HEK293T (cell line): ENCODE measurements around the gene NR6A1.

ENCODE experiments used
- CTCF ChIA-PET: fragments of 350-600 bp; formaldehyde crosslinking; extraction: SDS; loops from one replicate; lab custom pipeline; 2021; ENCODE audit warnings: antibody characterized with exemption, inconsistent platforms; lab: Yijun Ruan, JAX
- POLR2A ChIA-PET: fragments of 350-600 bp; formaldehyde crosslinking; extraction: SDS; loops from one replicate; lab custom pipeline; 2020; ENCODE audit warnings: antibody characterized with exemption, inconsistent platforms; lab: Yijun Ruan, JAX
- DNase-seq: peaks from one replicate; pipeline ENCODE4 v3.0.0; 2012; ENCODE audit warnings: mixed read lengths; ENCODE audit errors: extremely low spot score
- ARNT ChIP-seq: fragments of 450-650 bp; IDR thresholded peaks from 2 replicates; pipeline ENCODE4 v1.6.1; 2017; ENCODE audit warnings: mild to moderate bottlenecking
- BHLHE40 ChIP-seq: fragments of 450-650 bp; IDR thresholded peaks from 2 replicates; pipeline ENCODE4 v1.6.1; 2016; ENCODE audit warnings: mild to moderate bottlenecking, moderate library complexity, borderline replicate concordance
- CTBP1 ChIP-seq: fragments of 450-650 bp; IDR thresholded peaks from 2 replicates; pipeline ENCODE4 v1.6.1; 2016; ENCODE audit warnings: borderline replicate concordance
- ELF4 ChIP-seq: fragments of 450-650 bp; IDR thresholded peaks from 2 replicates; pipeline ENCODE4 v1.6.1; 2017; ENCODE audit warnings: antibody characterized with exemption
- FOXA1 ChIP-seq: fragments of 450-650 bp; IDR thresholded peaks from 2 replicates; pipeline ENCODE4 v1.6.1; 2016; ENCODE audit warnings: mild to moderate bottlenecking
- FOXK2 ChIP-seq: fragments of 450-650 bp; IDR thresholded peaks from 2 replicates; pipeline ENCODE4 v1.6.1; 2016; ENCODE audit warnings: mild to moderate bottlenecking
- FOXM1 ChIP-seq: fragments of 450-650 bp; IDR thresholded peaks from 2 replicates; pipeline ENCODE4 v1.6.1; 2017; ENCODE audit warnings: mild to moderate bottlenecking, borderline replicate concordance
- HDGF ChIP-seq: fragments of 450-650 bp; IDR thresholded peaks from 2 replicates; pipeline ENCODE4 v1.6.1; 2017; ENCODE audit warnings: antibody characterized with exemption, borderline replicate concordance
- L3MBTL2 ChIP-seq: fragments of 450-650 bp; conservative IDR thresholded peaks from 2 replicates; pipeline ENCODE4 v1.6.1; 2016; ENCODE audit warnings: mild to moderate bottlenecking
- LEF1 ChIP-seq: fragments of 450-650 bp; IDR thresholded peaks from 2 replicates; pipeline ENCODE4 v1.6.1; 2017; ENCODE audit warnings: mild to moderate bottlenecking, borderline replicate concordance
- NFRKB ChIP-seq: fragments of 450-650 bp; IDR thresholded peaks from 2 replicates; pipeline ENCODE4 v1.6.1; 2016; ENCODE audit warnings: mild to moderate bottlenecking, moderate library complexity
- SP1 ChIP-seq: fragments of 450-650 bp; IDR thresholded peaks from 2 replicates; pipeline ENCODE4 v1.6.1; 2017
- SUZ12 ChIP-seq: fragments of 450-650 bp; IDR thresholded peaks from 2 replicates; pipeline ENCODE4 v1.6.1; 2016; ENCODE audit warnings: mild to moderate bottlenecking
- TARDBP ChIP-seq: fragments of 450-650 bp; IDR thresholded peaks from 2 replicates; pipeline ENCODE4 v1.6.1; 2016
- ZNF384 ChIP-seq: fragments of 450-650 bp; IDR thresholded peaks from 2 replicates; pipeline ENCODE4 v1.6.1; 2016
- TF ChIP-seq, protein P1 (sequence below): fragments of 450-650 bp; IDR thresholded peaks from 2 replicates; pipeline ENCODE4 v1.6.1; 2016

The NR6A1 gene

DNA sequence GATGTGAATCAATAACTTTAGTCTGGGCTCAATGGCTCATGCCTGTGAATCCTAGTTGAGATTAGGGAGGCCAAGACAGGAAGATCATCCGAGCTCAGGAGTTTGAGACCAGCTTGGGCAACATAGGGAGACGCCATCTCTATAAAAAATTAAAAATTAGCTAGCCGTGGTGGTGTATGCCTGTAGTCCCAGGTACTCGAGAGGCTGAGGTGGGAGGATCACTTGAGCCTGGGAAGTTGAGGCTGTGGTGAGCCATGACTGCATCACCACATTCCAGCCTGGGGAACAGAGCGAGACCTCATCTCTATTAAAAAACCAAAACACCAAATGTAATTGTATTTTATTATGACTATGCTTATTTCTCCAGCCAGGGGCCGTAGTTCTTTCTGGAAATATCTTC lies 194.4 kb downstream of the NR6A1 start:
- ChIA-PET POLR2A (no interaction called here), CTCF (no interaction called here)
- no peak for DNase-seq
- no peak for TF ChIP-seq FOXM1
- TF ChIP-seq ARNT: no peak
- no peak for TF ChIP-seq TARDBP
- TF ChIP-seq SP1: no peak
- no peak for TF ChIP-seq LEF1
- TF ChIP-seq CTBP1: no peak
- TF ChIP-seq FOXK2: no peak

DNA sequence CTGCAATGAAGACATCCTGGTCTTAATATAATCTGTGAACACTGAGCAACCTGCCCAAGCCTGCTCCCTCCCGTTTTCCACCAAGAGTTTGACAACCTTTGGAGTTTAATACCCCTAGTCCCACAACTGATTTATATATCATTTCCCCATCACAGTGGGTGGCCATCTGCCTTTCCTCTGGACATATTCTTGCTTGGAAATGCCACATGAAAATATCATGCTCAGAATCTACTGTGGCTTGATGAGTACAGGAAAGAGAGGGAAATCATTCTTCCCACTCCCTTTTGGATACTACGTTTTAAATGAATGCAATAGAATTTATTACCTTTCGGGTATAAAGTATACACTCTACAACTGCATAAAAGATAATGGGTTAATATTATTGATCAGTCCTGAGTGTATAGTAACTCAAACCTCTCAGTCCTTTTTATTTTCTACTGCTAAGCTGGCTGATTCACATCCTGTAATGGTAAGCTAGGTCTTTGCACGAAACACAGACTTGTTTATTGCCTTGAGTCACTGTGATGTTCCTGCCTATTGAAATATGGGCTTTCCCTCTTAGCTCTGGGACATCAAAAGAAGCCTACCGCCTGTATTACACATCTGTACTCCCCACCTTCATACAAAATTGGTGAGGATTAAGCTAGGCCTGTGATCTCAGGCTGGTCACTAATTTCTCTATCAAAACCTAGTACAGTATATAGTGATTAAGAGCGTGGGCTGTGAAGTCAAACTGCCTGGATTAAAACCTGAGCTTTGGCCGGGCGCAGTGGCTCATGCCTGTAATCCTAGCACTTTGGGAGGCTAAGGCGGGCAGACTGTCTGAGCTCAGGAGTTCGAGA lies 196.4 kb downstream of the NR6A1 start:
- ChIA-PET POLR2A (interaction anchor here (0.8 kb wide), 1 partner anchor 78 kb away, joined by 3 read pairs; no protein-coding TSS in a partner anchor), CTCF (interaction anchor here (0.6 to 1.4 kb wide), 5 partner anchors 13 to 174 kb away, joined by 3 to 4 read pairs (median 3); no protein-coding TSS in a partner anchor)
- DNase-seq: no peak
- no peak for TF ChIP-seq TARDBP
- TF ChIP-seq ARNT: peak; percentile 74; the same call in 1 of the 2 replicates
- no peak for TF ChIP-seq NFRKB

- TF ChIP-seq HDGF: no peak
- no peak for TF ChIP-seq ELF4
- TF ChIP-seq BHLHE40: no peak
- TF ChIP-seq FOXK2: no peak
- no peak for TF ChIP-seq CTBP1
- no peak for TF ChIP-seq SUZ12
- TF ChIP-seq L3MBTL2: no peak
- TF ChIP-seq FOXA1: no peak
- TF ChIP-seq ARNT: no peak
- CTCF ChIA-PET: no interaction called here
- POLR2A ChIA-PET: no interaction called here
- DNase-seq: no peak
Observed at GRCh38 chr9:124570942-124571666, 200.0 kb downstream of the NR6A1 start.

GRCh38 chr9:124569942-124570341 lies 201.2 kb downstream of the NR6A1 start:
- ChIA-PET POLR2A (no interaction called here), CTCF (no interaction called here)
- no peak for DNase-seq
- TF ChIP-seq CTBP1 (no peak), ZNF384 (no peak), SP1 (no peak)

GRCh38 chr9:124567362-124567761 lies 203.7 kb downstream of the NR6A1 start:
- CTCF ChIA-PET: no interaction called here
- POLR2A ChIA-PET: no interaction called here
- TF ChIP-seq ZNF384 (no peak), LEF1 (no peak), FOXA1 (no peak), FOXK2 (no peak), L3MBTL2 (no peak), HDGF (no peak), SUZ12 (no peak), FOXM1 (no peak), TARDBP (no peak), SP1 (no peak), ELF4 (no peak), CTBP1 (no peak), BHLHE40 (no peak), ARNT (no peak), NFRKB (no peak)
- TF ChIP-seq, protein P1, sequence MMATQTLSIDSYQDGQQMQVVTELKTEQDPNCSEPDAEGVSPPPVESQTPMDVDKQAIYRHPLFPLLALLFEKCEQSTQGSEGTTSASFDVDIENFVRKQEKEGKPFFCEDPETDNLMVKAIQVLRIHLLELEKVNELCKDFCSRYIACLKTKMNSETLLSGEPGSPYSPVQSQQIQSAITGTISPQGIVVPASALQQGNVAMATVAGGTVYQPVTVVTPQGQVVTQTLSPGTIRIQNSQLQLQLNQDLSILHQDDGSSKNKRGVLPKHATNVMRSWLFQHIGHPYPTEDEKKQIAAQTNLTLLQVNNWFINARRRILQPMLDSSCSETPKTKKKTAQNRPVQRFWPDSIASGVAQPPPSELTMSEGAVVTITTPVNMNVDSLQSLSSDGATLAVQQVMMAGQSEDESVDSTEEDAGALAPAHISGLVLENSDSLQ: no peak

DNA sequence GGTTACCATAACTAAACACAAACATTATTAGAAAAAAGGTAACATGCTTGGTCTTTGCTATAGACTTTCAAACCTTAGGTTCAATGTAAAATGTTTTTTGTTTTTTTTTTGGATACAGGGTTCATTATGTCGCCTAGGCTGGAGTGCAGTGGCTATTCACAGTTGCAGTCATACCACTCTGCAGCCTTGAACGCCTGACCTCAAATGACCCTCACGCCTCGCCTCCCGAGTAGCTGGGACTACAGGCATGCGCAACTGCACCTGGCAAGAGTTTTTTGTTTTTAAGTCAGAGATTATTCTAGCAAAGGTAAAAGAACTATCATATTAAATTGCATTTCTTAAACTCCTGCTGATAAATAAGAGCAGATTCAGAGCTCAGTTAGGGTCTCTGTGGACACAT lies 208.8 kb downstream of the NR6A1 start:
- ChIA-PET POLR2A (interaction anchor here (1.5 kb wide), 1 partner anchor 55 kb away, joined by 3 read pairs; no protein-coding TSS in a partner anchor), CTCF (interaction anchor here (0.8 kb wide), 1 partner anchor 9 kb away, joined by 4 read pairs; no protein-coding TSS in a partner anchor)
- TF ChIP-seq TARDBP (no peak), SP1 (no peak), ZNF384 (no peak), SUZ12 (no peak)
- DNase-seq: no peak

More at GRCh38 chr9:124567362-124567761, 203.7 kb downstream of the NR6A1 start:
- DNase-seq: no peak

GRCh38 chr9:124559871-124560270 lies 211.2 kb downstream of the NR6A1 start:
- no peak for TF ChIP-seq ZNF384
- TF ChIP-seq NFRKB: no peak
- TF ChIP-seq SUZ12: no peak
- no peak for TF ChIP-seq CTBP1
- TF ChIP-seq HDGF: no peak
- no peak for TF ChIP-seq L3MBTL2
- no peak for TF ChIP-seq BHLHE40
- no peak for TF ChIP-seq TARDBP
- TF ChIP-seq, protein P1: no peak
- TF ChIP-seq ELF4: no peak
- no peak for TF ChIP-seq ARNT
- TF ChIP-seq FOXM1: no peak
- DNase-seq: no peak
- ChIA-PET POLR2A (no interaction called here), CTCF (interaction anchor here (0.6 kb wide), 2 partner anchors 34 to 189 kb away, joined by 3 to 4 read pairs; no protein-coding TSS in a partner anchor)
